ENCODE measurements around the gene MRPL1. TPM values are rescaled to one million over a fixed set of nuclear protein-coding genes. Genes with fewer than 3 reads are reported as not detected.
A peak's percentile ranks its signal among the peaks of the same experiment; 100 is the strongest.

MRPL1 gene
- total and polyA plus RNA-seq, 2 experiments from 2014 or later, result 18.2 to 30.9 TPM

DNA sequence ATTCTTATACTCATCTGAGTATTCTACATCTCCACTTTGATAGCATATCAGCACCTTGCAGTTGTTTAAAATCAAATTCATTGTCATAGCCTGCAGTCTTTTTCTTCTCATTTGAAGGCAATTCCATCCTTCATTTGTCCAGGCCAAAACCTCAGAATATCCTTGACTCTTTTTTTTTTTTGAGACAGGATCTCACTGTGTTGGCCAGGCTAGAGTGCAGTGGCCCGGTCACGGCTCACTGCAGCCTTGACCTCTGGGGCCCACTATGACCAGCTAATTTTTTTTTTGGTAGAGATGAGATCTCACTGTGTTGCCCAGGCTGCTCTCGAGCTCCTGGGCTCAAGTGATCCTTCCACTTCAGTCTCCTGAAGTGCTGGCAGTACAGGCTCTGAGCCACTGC lies 2.6 kb downstream of the MRPL1 start:
- no peak for DNase-seq (ENCODE audit: low read depth in 1 of 2, low spot score in 1 of 2)
- Histone ChIP-seq H3K4me1 (ENCODE audit: low read depth) (peaks cover 4% of the 10 kb centered on the region), H3K27ac (no peak overlapping the region), H3K27me3 (no peaks in the 10 kb centered on the region), H3K4me3 (no peak overlapping the region), H3K36me3 (no peaks in the 10 kb centered on the region), H3K9me3 (ENCODE audit: low read depth) (no peaks in the 10 kb centered on the region)
- TF ChIP-seq, protein P1, sequence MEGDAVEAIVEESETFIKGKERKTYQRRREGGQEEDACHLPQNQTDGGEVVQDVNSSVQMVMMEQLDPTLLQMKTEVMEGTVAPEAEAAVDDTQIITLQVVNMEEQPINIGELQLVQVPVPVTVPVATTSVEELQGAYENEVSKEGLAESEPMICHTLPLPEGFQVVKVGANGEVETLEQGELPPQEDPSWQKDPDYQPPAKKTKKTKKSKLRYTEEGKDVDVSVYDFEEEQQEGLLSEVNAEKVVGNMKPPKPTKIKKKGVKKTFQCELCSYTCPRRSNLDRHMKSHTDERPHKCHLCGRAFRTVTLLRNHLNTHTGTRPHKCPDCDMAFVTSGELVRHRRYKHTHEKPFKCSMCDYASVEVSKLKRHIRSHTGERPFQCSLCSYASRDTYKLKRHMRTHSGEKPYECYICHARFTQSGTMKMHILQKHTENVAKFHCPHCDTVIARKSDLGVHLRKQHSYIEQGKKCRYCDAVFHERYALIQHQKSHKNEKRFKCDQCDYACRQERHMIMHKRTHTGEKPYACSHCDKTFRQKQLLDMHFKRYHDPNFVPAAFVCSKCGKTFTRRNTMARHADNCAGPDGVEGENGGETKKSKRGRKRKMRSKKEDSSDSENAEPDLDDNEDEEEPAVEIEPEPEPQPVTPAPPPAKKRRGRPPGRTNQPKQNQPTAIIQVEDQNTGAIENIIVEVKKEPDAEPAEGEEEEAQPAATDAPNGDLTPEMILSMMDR (IDR thresholded peaks at IDR 0.05; ENCODE audit: low read depth, low read length), result no peak

DNA sequence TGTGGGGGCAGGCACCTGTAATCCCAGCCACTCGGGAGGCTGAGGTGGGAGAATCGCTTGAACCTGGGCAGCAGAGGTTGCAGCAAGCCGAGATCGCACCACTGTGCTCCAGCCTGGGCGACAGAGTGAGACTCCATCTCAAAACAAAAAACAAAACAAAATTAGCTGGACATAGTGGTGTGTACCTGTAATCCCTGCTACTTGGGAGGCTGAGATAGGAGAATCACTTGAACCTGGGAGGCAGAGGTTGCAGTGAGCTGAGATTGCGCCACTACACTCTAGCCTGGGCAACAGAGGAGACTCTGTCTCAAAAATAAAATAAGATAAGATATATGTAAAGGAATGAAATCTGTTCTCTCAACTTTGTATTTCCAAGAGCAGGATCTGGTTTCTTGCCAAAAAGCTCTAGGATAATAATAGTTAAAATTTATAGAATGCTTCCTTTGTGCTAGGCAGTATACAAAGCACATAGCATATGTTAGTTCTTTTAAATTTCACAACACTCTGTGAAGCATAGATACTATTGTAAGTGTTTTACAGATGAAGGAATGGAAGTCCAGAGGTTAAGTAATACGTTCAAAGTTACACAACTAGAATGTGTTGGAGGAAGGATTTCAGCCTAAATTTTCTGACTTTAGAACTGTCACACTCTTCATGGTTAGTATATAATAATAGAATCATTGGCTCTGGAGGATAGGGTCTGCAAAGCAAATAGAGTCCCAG lies 10.3 kb downstream of the MRPL1 start:
- peak in 1 of 2 donors; percentile 83 for DNase-seq (ENCODE audit: low read depth in 1 of 2, low spot score in 1 of 2)
- TF ChIP-seq, protein P1 (IDR thresholded peaks at IDR 0.05; ENCODE audit: low read depth, low read length), result no peak
- no peaks in the 10 kb centered on the region for H3K4me1 ChIP-seq (ENCODE audit: low read depth)

DNA sequence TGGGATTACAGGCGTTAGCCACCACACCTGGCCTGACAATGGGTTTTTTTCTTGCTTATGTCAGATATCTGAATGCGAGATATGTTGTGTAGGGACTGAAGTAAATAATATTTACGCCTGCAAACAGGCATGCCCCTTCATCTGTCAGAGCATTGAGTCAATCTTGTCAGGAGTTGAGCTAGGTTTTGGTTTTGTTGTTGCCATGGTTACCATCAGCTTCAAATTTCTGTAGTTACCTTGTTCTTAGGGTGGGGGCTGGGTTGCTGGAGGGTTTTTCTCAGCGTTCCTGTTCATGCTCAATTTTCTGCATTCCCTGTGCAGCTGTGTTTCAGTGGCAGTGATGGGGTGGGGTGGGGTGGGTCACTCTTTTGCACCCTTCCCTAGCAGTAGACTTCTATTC lies 14.5 kb downstream of the MRPL1 start:
- TF ChIP-seq, protein P1 (IDR thresholded peaks at IDR 0.05; ENCODE audit: low read depth, low read length), result no peak
- Histone ChIP-seq H3K4me1 (ENCODE audit: low read depth) (no peaks in the 10 kb centered on the region), H3K9me3 (ENCODE audit: low read depth) (no peaks in the 10 kb centered on the region), H3K36me3 (peaks cover 12% of the 10 kb centered on the region), H3K4me3 (no peak overlapping the region), H3K27me3 (no peaks in the 10 kb centered on the region), H3K27ac (no peak overlapping the region)
- no peak for DNase-seq (ENCODE audit: low read depth in 1 of 2, low spot score in 1 of 2)

More for the DNA sequence above, 10.3 kb downstream of the MRPL1 start:
- peaks cover 17% of the 10 kb centered on the region for H3K36me3 ChIP-seq
- H3K27ac ChIP-seq, result no peak overlapping the region
- no peaks in the 10 kb centered on the region for H3K9me3 ChIP-seq (ENCODE audit: low read depth)
- H3K4me3 ChIP-seq, result no peak overlapping the region
- no peaks in the 10 kb centered on the region for H3K27me3 ChIP-seq

DNA sequence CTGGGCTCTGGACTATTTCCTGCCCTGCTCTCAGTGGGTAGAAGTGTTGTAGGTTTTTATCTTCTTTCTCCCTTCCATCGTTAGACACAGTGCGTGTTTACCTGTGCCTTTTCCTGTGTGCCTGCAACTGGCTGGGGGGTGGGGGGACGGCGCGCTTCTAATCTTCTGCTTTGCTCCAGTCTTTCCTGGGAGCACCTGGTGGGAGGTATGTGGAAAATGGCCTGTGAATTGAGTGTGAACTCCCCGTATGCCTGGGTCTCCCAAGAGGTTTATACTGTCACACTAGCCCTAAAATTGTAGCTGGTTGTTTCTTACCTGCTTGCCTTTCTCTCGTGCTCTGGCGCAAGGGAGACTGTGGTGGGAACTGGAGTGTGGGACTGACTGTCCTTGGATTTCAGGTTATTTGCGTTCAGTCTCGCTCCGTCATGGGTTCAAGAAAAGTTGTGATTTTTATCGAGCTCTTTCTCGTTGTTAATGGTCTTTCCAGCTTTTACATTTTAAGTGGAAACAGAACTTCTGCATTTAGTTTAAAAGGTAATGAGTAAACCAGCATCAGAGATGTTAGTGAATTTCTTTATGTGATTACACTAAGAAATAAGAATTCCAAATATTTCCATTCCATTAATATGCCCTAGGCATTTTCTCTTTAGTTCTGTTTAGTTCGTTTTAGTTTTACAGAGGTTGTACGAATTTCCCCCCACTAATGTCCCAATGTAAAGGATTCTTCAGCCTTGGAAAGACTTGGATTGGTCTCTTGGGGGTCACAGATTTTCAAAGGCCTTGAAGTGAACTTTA lies 15.3 kb downstream of the MRPL1 start:
- Histone ChIP-seq H3K4me3 (no peak overlapping the region), H3K27me3 (no peaks in the 10 kb centered on the region), H3K4me1 (ENCODE audit: low read depth) (no peaks in the 10 kb centered on the region), H3K36me3 (peaks cover 8% of the 10 kb centered on the region), H3K27ac (no peak overlapping the region), H3K9me3 (ENCODE audit: low read depth) (no peaks in the 10 kb centered on the region)
- DNase-seq (ENCODE audit: low read depth in 1 of 2, low spot score in 1 of 2), result no peak
- TF ChIP-seq, protein P1 (IDR thresholded peaks at IDR 0.05; ENCODE audit: low read depth, low read length), result no peak

DNA sequence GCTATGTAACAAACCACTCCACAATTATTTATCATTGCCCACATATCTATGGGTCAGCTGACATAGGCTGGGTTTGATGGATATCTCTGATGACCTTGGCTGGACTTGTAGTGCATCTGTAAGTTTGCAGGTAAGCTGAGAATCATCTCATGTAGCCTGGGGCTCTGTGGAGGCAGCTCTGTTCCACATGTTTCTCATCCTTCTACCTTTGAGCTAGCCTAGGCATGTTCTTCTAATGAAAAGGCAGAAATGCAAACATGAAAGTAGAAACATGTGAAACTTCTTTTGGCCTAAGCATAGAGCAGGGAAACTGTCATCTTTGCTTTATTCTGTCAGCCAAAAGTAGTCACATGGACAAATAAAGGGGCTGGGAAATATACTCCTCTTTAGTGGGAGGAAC lies 18.2 kb downstream of the MRPL1 start:
- DNase-seq (ENCODE audit: low read depth in 1 of 2, low spot score in 1 of 2), result no peak
- Histone ChIP-seq H3K4me1 (ENCODE audit: low read depth) (no peaks in the 10 kb centered on the region), H3K9me3 (ENCODE audit: low read depth) (no peaks in the 10 kb centered on the region), H3K4me3 (no peak overlapping the region), H3K27me3 (no peaks in the 10 kb centered on the region), H3K27ac (no peak overlapping the region), H3K36me3 (peaks cover 3% of the 10 kb centered on the region)
- TF ChIP-seq, protein P1 (IDR thresholded peaks at IDR 0.05; ENCODE audit: low read depth, low read length), result no peak

Data from cardiac muscle cell (in vitro differentiated cells and primary cell).